ENCODE measurements around the gene PDSS2.

DNA sequence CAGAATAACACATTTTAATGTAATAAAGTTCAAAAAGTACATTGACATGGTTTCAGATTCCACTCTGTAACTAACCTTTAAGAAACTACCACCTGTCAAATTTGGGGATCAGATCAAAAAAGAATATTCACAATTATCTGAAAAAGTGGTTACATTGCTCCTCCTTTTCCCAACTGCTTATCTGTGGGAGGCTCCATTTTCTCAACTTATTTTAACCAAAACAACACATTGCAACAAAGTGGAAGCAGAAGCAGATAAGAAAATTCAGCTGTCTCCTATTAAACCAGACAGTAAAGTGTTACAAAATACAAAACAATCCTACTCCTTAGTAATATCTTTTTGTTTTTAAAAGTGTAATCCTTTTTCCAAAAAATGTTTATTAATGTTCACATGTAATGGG is 61.4 kb downstream of the PDSS2 start:
- TF ChIP-seq CTCF (conservative IDR thresholded peaks at IDR 0.05 in 1 of 2, IDR thresholded peaks at IDR 0.05 in 1 of 2; ENCODE audit: extremely low read depth in 1 of 2, insufficient read depth in 1 of 2, low read depth in 1 of 2, low read length in 2 of 2) = no peak
- no peak for TF ChIP-seq EZH2 (IDR thresholded peaks at IDR 0.05; ENCODE audit: borderline replicate concordance, low read length)

Measured in mammary epithelial cell (primary cell).